T-cell (primary cell): ENCODE results near the gene LRRC32. TPM values are rescaled to one million over a fixed set of nuclear protein-coding genes. Genes with fewer than 3 reads are reported as not detected.
"Not testable (repeated sequence)": the region's sequence is repeated elsewhere in the genome, so short reads cannot be mapped to it uniquely, and the experiment has no call there.

Experiments used
- ATAC-seq, 4 experiments: fragments of 200-7000 bp in 3 of 4; fragments of 150-1000 bp in 1 of 4; cut with Tn5 transposase; replicated peaks in 1 of 4; 1 replicate in 3 of 4; 2 replicates in 1 of 4; pipeline ENCODE4 v1.10.0; 2021; ENCODE audit warnings: moderate library complexity in 3 of 4, mild to moderate bottlenecking in 2 of 4, moderate number of reproducible peaks in 1 of 4
- CTCF ChIA-PET, 2 donors: fragments of 300-600 bp; sonication (Branson Sonifier 250); formaldehyde crosslinking; loops; one replicate each; lab custom pipeline; 2022; ENCODE audit warnings: antibody characterized with exemption in 2 of 2; lab: Charles Lee
- POLR2A ChIA-PET, 2 donors: fragments of 300-600 bp; sonication (Branson Sonifier 250); formaldehyde crosslinking; loops; one replicate each; lab custom pipeline; 2022; ENCODE audit warnings: antibody characterized with exemption in 2 of 2; lab: Charles Lee
- DNase-seq, 35 experiments: peaks; one replicate each; pipeline versions ENCODE4 v3.0.0 to v3.0.0-alpha.2; 2013 to 2023
- H3K27ac ChIP-seq: one replicate; pipeline ENCODE4 v1.5.1; 2013; ENCODE audit warnings: low read length
- H3K27me3 ChIP-seq, 2 experiments: replicated peaks in 1 of 2; 1 replicate in 1 of 2; 2 replicates in 1 of 2; pipeline versions ENCODE4 v1.6.1 to v1.7.0; 2013; ENCODE audit warnings: low read length in 1 of 2, mixed read lengths in 1 of 2; ENCODE audit not compliant: control insufficient read depth in 2 of 2, insufficient read depth in 2 of 2; ENCODE audit errors: extremely low read depth in 1 of 2
- H3K36me3 ChIP-seq, 2 donors: 1 replicate in 1 of 2; 2 replicates in 1 of 2; pipeline versions ENCODE4 v1.6.1 to v1.7.0; 2013; ENCODE audit warnings: low read length in 1 of 2; ENCODE audit not compliant: control insufficient read depth in 2 of 2, insufficient read depth in 1 of 2; ENCODE audit errors: extremely low read depth in 1 of 2
- H3K4me1 ChIP-seq, 2 experiments: 1 replicate in 1 of 2; 2 replicates in 1 of 2; pipeline versions ENCODE4 v1.6.1 to v1.7.0; 2013; ENCODE audit warnings: low read length in 2 of 2, mixed read lengths in 1 of 2; ENCODE audit not compliant: insufficient read depth in 2 of 2, control insufficient read depth in 1 of 2; ENCODE audit errors: extremely low read depth in 1 of 2
- H3K4me3 ChIP-seq, 2 donors: 1 replicate in 1 of 2; 2 replicates in 1 of 2; pipeline versions ENCODE4 v1.5.1 to v1.7.0; 2013; ENCODE audit warnings: mild to moderate bottlenecking in 2 of 2, low read length in 1 of 2, moderate library complexity in 1 of 2; ENCODE audit not compliant: control insufficient read depth in 1 of 2; ENCODE audit errors: extremely low read depth in 1 of 2
- H3K9me3 ChIP-seq: 2 replicates; pipeline ENCODE4 v1.7.0; 2013
- H3K27ac Mint-ChIP-seq, 2 donors: one replicate each; pipeline ENCODE4 v1.8.0; 2020 to 2021; ENCODE audit warnings: mild to moderate bottlenecking in 2 of 2, mixed read lengths in 2 of 2
- H3K27me3 Mint-ChIP-seq, 2 donors: one replicate each; pipeline ENCODE4 v1.8.0; 2021 to 2022; ENCODE audit warnings: mixed read lengths in 2 of 2
- H3K36me3 Mint-ChIP-seq: one replicate; pipeline ENCODE4 v1.8.0; 2021; ENCODE audit warnings: mixed read lengths
- H3K4me1 Mint-ChIP-seq, 3 donors: one replicate each; pipeline ENCODE4 v1.8.0; 2020 to 2022; ENCODE audit warnings: mixed read lengths in 3 of 3, mild to moderate bottlenecking in 1 of 3
- H3K4me3 Mint-ChIP-seq, 3 donors: one replicate each; pipeline ENCODE4 v1.8.0; 2020 to 2022; ENCODE audit warnings: mild to moderate bottlenecking in 3 of 3, mixed read lengths in 3 of 3, moderate library complexity in 3 of 3
- H3K9me3 Mint-ChIP-seq, 3 donors: one replicate each; pipeline ENCODE4 v1.8.0; 2020 to 2022; ENCODE audit warnings: mixed read lengths in 3 of 3
- WGBS: methylation state at CpG from one replicate; pipeline ENCODE4 v1.1.5; 2013; ENCODE audit warnings: missing lambda C conversion rate; ENCODE audit not compliant: insufficient coverage; 5-methylcytosine and 5-hydroxymethylcytosine counted together
- total RNA-seq, 35 experiments: library from RNA in 6 of 35; stranded (reverse) in 6 of 35; fragments of 120-200 nt in 1 of 35; gene quantifications; one replicate each; pipeline versions ENCODE4 v1.2.1 to v1.2.4 and lab custom pipeline; 2013 to 2026

LRRC32 gene
- total RNA-seq, 5 donors from 2014 or later (not counting 1 experiment from before 2014, with no cell fraction given) = 0.77 to 3.6 (median 2.2) TPM

- Mint-ChIP-seq H3K9me3 (no peaks in the 10 kb centered on the region), H3K27ac (no peak overlapping the region), H3K36me3 (no peaks in the 10 kb centered on the region), H3K4me1 (no peaks in the 10 kb centered on the region), H3K4me3 (no peak overlapping the region), H3K27me3 (no peaks in the 10 kb centered on the region)
- DNase-seq (no peak), ATAC-seq (no peak)
- Histone ChIP-seq H3K27me3 (peaks cover 0 to 11% of the 10 kb centered on the region in 2 experiments), H3K9me3 (no peaks in the 10 kb centered on the region), H3K36me3 (no peaks in the 10 kb centered on the region), H3K27ac (no peak overlapping the region), H3K4me3 (no peak overlapping the region), H3K4me1 (no peaks in the 10 kb centered on the region)
- WGBS = 57% methylated on average over 6 of the region's 8 CpGs
- ChIA-PET CTCF (no interaction called here), POLR2A (no interaction called here)
Observed at GRCh38 chr11:76609736-76610370, 60.7 kb downstream of the LRRC32 start.

GRCh38 chr11:76608879-76609460 is 61.6 kb downstream of the LRRC32 start:
- H3K9me3 ChIP-seq, H3K27ac Mint-ChIP-seq, H3K27ac ChIP-seq, H3K4me3 Mint-ChIP-seq, H3K27me3 ChIP-seq, DNase-seq, ATAC-seq, H3K4me3 ChIP-seq, H3K36me3 Mint-ChIP-seq, H3K9me3 Mint-ChIP-seq, H3K27me3 Mint-ChIP-seq, POLR2A ChIA-PET, H3K36me3 ChIP-seq, CTCF ChIA-PET, H3K4me1 Mint-ChIP-seq, H3K4me1 ChIP-seq: not testable (repeated sequence)
- WGBS = 100% methylated on average over 2 of the region's 27 CpGs

GRCh38 chr11:76608228-76608627 is 62.3 kb downstream of the LRRC32 start:
- ATAC-seq, H3K9me3 Mint-ChIP-seq, H3K27me3 ChIP-seq, H3K4me1 ChIP-seq, H3K4me3 ChIP-seq, H3K27ac ChIP-seq, H3K4me3 Mint-ChIP-seq, CTCF ChIA-PET, H3K36me3 ChIP-seq, H3K27me3 Mint-ChIP-seq, H3K36me3 Mint-ChIP-seq, DNase-seq, H3K27ac Mint-ChIP-seq, H3K4me1 Mint-ChIP-seq, POLR2A ChIA-PET, H3K9me3 ChIP-seq: not testable (repeated sequence)
- 100% methylated on average over 1 of the region's 11 CpGs for WGBS

Other genes starting within 250 kb of the LRRC32 start
- gene EMSY, start 225.7 kb downstream of the LRRC32 start, total RNA-seq = 10 to 100 TPM; 33.4 to 39.0 (median 38.0) TPM
- under 1 TPM in 3 of 5 donors, not detected in 2; 0.23 to 0.47 (median 0.32) TPM for gene TSKU, start 112.6 kb upstream of the LRRC32 start, total RNA-seq
- gene ACER3, start 190.2 kb upstream of the LRRC32 start, total RNA-seq = 1 to 10 TPM; 4.3 to 9.0 (median 5.2) TPM